Right atrium auricular region (tissue), 2 donors: ENCODE data around the gene PIGL. TPM values are rescaled to one million over a fixed set of nuclear protein-coding genes. Genes with fewer than 3 reads are reported as not detected.

Experiments used
- DNase-seq: peaks from one replicate; pipeline ENCODE4 v3.0.0-alpha.2; 2019; ENCODE audit warnings: low spot score
- H3K27ac ChIP-seq, 2 donors: fragments of 200-600 bp; sonication (generic); 1 replicate in 1 of 2; 2 replicates in 1 of 2; pipeline ENCODE4 v1.5.1; 2016 to 2019
- H3K27me3 ChIP-seq, 2 donors: fragments of 200-600 bp; sonication (generic); one replicate each; pipeline versions ENCODE4 v1.5.1 to v1.6.0; 2017 to 2019
- H3K36me3 ChIP-seq: fragments of 200-600 bp; sonication (generic); one replicate; pipeline ENCODE4 v1.5.1; 2016
- H3K4me1 ChIP-seq, 2 donors: fragments of 200-600 bp; sonication (generic); one replicate each; pipeline versions ENCODE4 v1.5.1 to v1.6.0; 2017 to 2019
- H3K4me3 ChIP-seq, 2 donors: fragments of 200-600 bp; sonication (generic); 1 replicate in 1 of 2; 2 replicates in 1 of 2; pipeline ENCODE4 v1.5.1; 2017 to 2019; ENCODE audit warnings: mild to moderate bottlenecking in 1 of 2, moderate library complexity in 1 of 2
- H3K9me3 ChIP-seq, 2 donors: fragments of 200-600 bp; sonication (generic); one replicate each; pipeline ENCODE4 v1.5.1; 2019
- microRNA counts, 2 donors: library from miRNA; unstranded; fragments of <30 nt; microRNA quantifications; one replicate each; lab custom pipeline; 2016 to 2017
- microRNA-seq, 2 donors: library from miRNA; unstranded; fragments of <30 nt; microRNA quantifications; one replicate each; pipeline ENCODE4, GENCODE V29; 2016 to 2017; ENCODE audit warnings: borderline number of aligned reads in 2 of 2, borderline replicate concordance in 1 of 2
- total RNA-seq, 2 donors: library from RNA; depleted of rRNA; stranded (reverse); fragments of >200 nt; gene quantifications; one replicate each; pipeline ENCODE4 v1.1.0, GENCODE V29; 2016
- TF ChIP-seq, protein P1 (sequence below), 2 donors: fragments of 200-600 bp; sonication (generic); IDR thresholded peaks; one replicate each; pipeline ENCODE4 v1.5.1; 2019; ENCODE audit warnings: antibody characterized with exemption in 2 of 2

The PIGL gene
- total RNA-seq, 2 donors from 2014 or later = 10.3 to 14.0 TPM

GRCh38 chr17:16363749-16364536 is 146.9 kb downstream of the PIGL start:
- DNase-seq = peak; percentile 85

DNA sequence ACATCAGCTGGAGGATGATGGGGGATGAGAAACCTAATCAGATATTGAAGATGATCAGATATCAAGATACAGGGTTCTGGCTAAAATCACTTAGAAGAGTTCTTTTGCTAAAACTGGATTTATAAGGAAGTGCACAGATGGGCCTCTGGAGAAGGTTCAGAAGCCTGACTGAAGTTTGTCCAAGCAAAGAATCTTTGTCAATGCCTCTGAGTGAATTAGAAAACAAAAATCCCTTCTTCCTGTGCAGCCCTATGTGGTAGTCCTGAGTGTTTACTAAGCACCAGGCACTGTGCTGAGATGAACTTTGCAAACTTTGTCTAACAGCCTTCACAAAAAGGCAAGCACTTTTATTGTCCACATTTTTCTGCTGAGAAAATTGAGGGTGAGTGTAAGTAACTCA is 147.6 kb downstream of the PIGL start:
- Histone ChIP-seq H3K27me3 (no peaks in the 10 kb centered on the region), H3K4me3 (no peak overlapping the region), H3K9me3 (no peaks in the 10 kb centered on the region), H3K4me1 (no peaks in the 10 kb centered on the region), H3K27ac (no peak overlapping the region), H3K36me3 (no peaks in the 10 kb centered on the region)
- TF ChIP-seq, protein P1, sequence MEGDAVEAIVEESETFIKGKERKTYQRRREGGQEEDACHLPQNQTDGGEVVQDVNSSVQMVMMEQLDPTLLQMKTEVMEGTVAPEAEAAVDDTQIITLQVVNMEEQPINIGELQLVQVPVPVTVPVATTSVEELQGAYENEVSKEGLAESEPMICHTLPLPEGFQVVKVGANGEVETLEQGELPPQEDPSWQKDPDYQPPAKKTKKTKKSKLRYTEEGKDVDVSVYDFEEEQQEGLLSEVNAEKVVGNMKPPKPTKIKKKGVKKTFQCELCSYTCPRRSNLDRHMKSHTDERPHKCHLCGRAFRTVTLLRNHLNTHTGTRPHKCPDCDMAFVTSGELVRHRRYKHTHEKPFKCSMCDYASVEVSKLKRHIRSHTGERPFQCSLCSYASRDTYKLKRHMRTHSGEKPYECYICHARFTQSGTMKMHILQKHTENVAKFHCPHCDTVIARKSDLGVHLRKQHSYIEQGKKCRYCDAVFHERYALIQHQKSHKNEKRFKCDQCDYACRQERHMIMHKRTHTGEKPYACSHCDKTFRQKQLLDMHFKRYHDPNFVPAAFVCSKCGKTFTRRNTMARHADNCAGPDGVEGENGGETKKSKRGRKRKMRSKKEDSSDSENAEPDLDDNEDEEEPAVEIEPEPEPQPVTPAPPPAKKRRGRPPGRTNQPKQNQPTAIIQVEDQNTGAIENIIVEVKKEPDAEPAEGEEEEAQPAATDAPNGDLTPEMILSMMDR (IDR thresholded peaks at IDR 0.05) = no peak
- no peak for DNase-seq

More at GRCh38 chr17:16363749-16364536, 146.9 kb downstream of the PIGL start:
- Histone ChIP-seq H3K36me3 (no peaks in the 10 kb centered on the region), H3K27me3 (no peaks in the 10 kb centered on the region), H3K4me1 (no peaks in the 10 kb centered on the region), H3K9me3 (no peaks in the 10 kb centered on the region), H3K27ac (no peak overlapping the region), H3K4me3 (no peak overlapping the region)
- TF ChIP-seq, protein P1 (IDR thresholded peaks at IDR 0.05) = peak; percentile 92 to 95

DNA sequence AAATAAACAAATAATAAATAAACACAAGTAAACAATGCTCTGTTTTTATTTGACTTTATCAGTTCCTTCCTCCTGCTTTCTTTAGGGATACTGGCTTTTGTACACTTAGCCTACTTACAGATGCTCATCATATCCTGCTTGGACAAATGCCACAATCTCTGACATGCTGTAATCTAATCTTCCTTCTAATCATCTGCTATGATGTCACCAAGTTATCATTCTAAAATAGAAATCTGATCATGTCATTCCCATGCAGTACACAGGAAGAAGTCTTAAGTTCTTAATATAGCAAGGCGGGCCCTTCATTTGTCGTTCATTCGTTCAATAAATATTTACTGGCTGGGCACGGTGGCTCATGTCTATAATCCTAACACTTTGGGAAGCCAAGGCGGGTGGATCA is 154.7 kb downstream of the PIGL start:
- Histone ChIP-seq H3K27me3 (no peaks in the 10 kb centered on the region), H3K4me3 (no peak overlapping the region), H3K36me3 (no peaks in the 10 kb centered on the region), H3K4me1 (peaks cover 0 to 12% of the 10 kb centered on the region in 2 donors), H3K9me3 (no peaks in the 10 kb centered on the region), H3K27ac (peak overlapping the region in 1 of 2 donors; percentile 11)
- no peak for DNase-seq
- TF ChIP-seq, protein P1 (IDR thresholded peaks at IDR 0.05) = no peak

DNA sequence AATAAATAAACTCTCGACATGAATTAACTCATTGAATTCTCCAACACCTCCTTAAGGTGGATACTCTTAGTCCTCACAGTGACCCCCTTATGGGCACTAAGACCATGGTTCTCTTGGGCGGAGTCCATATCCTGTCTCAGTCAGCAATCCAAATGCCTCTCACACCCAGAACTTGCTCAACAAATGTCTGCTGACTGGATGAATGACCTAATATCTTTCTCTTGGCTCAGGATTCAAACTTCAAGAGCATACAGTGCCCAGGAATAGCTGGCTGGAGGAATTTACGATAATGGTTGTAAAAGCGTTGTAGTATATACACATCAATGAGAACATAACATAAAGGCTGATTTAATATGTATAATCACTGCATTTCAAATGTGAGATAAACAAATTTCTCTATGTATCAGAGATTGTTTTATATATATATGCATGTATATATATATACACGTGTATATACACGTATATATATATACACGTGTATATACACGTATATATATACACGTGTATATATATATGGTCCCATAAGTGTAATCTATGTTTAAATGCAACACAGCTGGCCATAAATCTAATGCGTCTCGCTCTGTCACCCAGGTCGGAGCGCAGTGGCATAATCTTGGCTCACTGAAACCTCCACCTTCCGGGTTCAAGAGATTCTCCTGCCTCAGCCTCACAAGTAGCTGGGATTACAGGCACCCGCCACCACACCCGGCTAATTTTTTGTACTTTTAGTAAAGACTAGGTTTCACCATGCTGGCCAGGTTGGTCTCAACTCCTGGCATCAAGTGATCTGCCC is 157.3 kb downstream of the PIGL start:
- Histone ChIP-seq H3K9me3 (no peaks in the 10 kb centered on the region), H3K27me3 (no peaks in the 10 kb centered on the region), H3K36me3 (no peaks in the 10 kb centered on the region), H3K4me3 (no peak overlapping the region), H3K4me1 (peaks cover 0 to 12% of the 10 kb centered on the region in 2 donors), H3K27ac (peak overlapping the region; percentile 21 to 38)
- TF ChIP-seq, protein P1 (IDR thresholded peaks at IDR 0.05) = no peak
- no peak for DNase-seq

MicroRNAs encoded within 50 kb of the gene (microRNA counts, 767-probe panel; counts per million panel counts)
- 0 to 1,519 counts per million in 2 donors for microRNA hsa-miR-1288 (lab: Ali Mortazavi, UCI)

Small RNA genes within 50 kb of the gene (microRNA-seq; reads per million reads assigned to microRNA genes)
- 0 reads per million in 2 donors for gene MIR1288

Other genes with a start within 250 kb of the PIGL start
- gene ZSWIM7, start 217.5 kb upstream of the PIGL start, total RNA-seq = 10 to 100 TPM; 14.5 to 20.9 TPM
- gene TTC19, start 217.4 kb upstream of the PIGL start, total RNA-seq = 10 to 100 TPM; 39.1 to 47.1 TPM
- gene NCOR1, start 1.7 kb upstream of the PIGL start, total RNA-seq = 10 to 100 TPM; 79.7 to 84.3 TPM
- 10 to 100 TPM; 15.8 to 16.9 TPM for gene CENPV, start 136.3 kb downstream of the PIGL start, total RNA-seq
- 1,000 to 10,000 TPM in 1 of 2 donors, 100 to 1,000 TPM in 1; 862 to 1,091 TPM for gene UBB, start 163.9 kb downstream of the PIGL start, total RNA-seq
- gene TRPV2, start 198.4 kb downstream of the PIGL start, total RNA-seq = 10 to 100 TPM in 1 of 2 donors, 1 to 10 TPM in 1; 6.7 to 15.0 TPM